Natural killer cell (primary cell): ENCODE data around the gene SLC6A20. TPM values are rescaled to one million over a fixed set of nuclear protein-coding genes. Genes with fewer than 3 reads are reported as not detected.

ENCODE experiments used
- ATAC-seq, 3 donors: fragments of 150-1000 bp in 2 of 3; fragments of 200-7000 bp in 1 of 3; cut with Tn5 transposase; 1 replicate in 1 of 3; 2 replicates in 2 of 3; pipeline ENCODE4 v1.10.0; 2021; ENCODE audit warnings: mild to moderate bottlenecking in 2 of 3, moderate library complexity in 2 of 3
- DNase-seq, 2 donors: peaks; one replicate each; pipeline versions ENCODE4 v3.0.0 to v3.0.0-alpha.2; 2013 to 2021; ENCODE audit warnings: mixed read lengths in 1 of 2
- H3K27ac ChIP-seq: one replicate; pipeline ENCODE4 v1.5.1; 2013; ENCODE audit warnings: mild to moderate bottlenecking, low read length
- H3K27me3 ChIP-seq: one replicate; pipeline ENCODE4 v1.6.1; 2013; ENCODE audit warnings: low read length; ENCODE audit not compliant: control insufficient read depth, insufficient read depth
- H3K36me3 ChIP-seq: one replicate; pipeline ENCODE4 v1.6.1; 2013; ENCODE audit warnings: low read length; ENCODE audit not compliant: control insufficient read depth, insufficient read depth
- H3K4me1 ChIP-seq: one replicate; pipeline ENCODE4 v1.6.1; 2013; ENCODE audit warnings: low read length; ENCODE audit not compliant: control insufficient read depth, insufficient read depth
- H3K4me3 ChIP-seq: one replicate; pipeline ENCODE4 v1.5.1; 2013; ENCODE audit warnings: low read length
- H3K9me3 ChIP-seq: one replicate; pipeline ENCODE4 v1.6.1; 2013; ENCODE audit warnings: low read length; ENCODE audit not compliant: control insufficient read depth, insufficient read depth
- H3K27ac Mint-ChIP-seq, 2 donors: one replicate each; pipeline ENCODE4 v1.8.0; 2022; ENCODE audit warnings: mild to moderate bottlenecking in 2 of 2, mixed read lengths in 2 of 2, moderate library complexity in 1 of 2
- H3K27me3 Mint-ChIP-seq, 2 donors: one replicate each; pipeline ENCODE4 v1.8.0; 2022; ENCODE audit warnings: low read depth in 2 of 2, mixed read lengths in 2 of 2
- H3K36me3 Mint-ChIP-seq: one replicate; pipeline ENCODE4 v1.8.0; 2022; ENCODE audit warnings: mixed read lengths
- H3K4me1 Mint-ChIP-seq, 2 donors: one replicate each; pipeline ENCODE4 v1.8.0; 2022; ENCODE audit warnings: mixed read lengths in 2 of 2
- H3K4me3 Mint-ChIP-seq: one replicate; pipeline ENCODE4 v1.8.0; 2022; ENCODE audit warnings: mild to moderate bottlenecking, moderate library complexity, mixed read lengths
- H3K9me3 Mint-ChIP-seq, 2 donors: one replicate each; pipeline ENCODE4 v1.8.0; 2022; ENCODE audit warnings: mixed read lengths in 2 of 2
- WGBS: methylation state at CpG from one replicate; pipeline ENCODE4 v1.1.7; 2013; ENCODE audit warnings: missing lambda C conversion rate; ENCODE audit not compliant: insufficient coverage; 5-methylcytosine and 5-hydroxymethylcytosine counted together
- intact Hi-C: fragments of 100-400 bp; cut with micrococcal nuclease; formaldehyde crosslinking; loops from one replicate; pipeline ENCODE4 v1.14.2; 2022
- total RNA-seq, 4 donors: library from RNA; stranded (reverse); fragments of 120-200 nt in 1 of 4; gene quantifications; one replicate each; pipeline versions ENCODE4 v1.2.3 to v1.2.4, GENCODE V29; 2013 to 2022
- TF ChIP-seq, protein P1 (sequence below): fragments of 200-600 bp; IDR thresholded peaks from one replicate; pipeline ENCODE4 v1.8.0; 2022; ENCODE audit warnings: antibody characterized with exemption

Gene SLC6A20
- total RNA-seq, 3 donors from 2014 or later (not counting 1 experiment from before 2014, with no cell fraction given), result 0.25 to 1.3 (median 0.70) TPM

DNA sequence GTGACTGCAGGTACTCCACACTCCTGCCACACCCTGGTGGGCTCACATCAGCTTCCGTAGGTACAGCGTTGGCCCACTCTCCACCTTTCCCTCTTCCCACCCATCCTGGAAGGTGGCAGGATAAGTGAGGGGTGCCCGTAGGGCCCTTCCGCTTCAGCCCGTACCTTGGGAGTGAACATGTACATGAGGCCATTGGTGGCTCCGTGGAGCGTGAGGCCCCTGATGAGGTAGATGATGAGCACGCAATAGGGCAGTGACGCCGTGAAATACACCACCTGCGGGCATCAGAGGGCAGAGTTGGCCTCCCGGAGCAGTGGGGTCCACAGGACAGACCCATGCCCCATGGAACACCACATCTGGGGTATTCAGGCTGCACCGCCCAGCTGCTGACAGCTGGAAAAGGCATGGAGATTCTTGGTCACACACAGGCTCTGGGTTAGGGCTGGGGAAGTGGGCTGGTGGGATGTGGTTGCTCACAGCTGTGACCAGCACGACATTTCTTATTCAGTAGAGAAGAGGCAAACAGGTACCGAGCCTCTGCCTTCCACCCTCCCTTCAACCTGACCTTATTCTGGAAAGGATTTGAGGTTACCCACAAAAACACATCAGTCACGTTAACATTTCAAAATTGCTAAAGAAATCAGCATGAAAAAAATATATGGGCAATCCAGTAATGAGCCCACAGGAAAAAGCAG is 23.8 kb downstream of the SLC6A20 start:
- Histone ChIP-seq H3K27ac (no peak overlapping the region), H3K36me3 (no peaks in the 10 kb centered on the region), H3K4me1 (peaks cover 8% of the 10 kb centered on the region), H3K9me3 (no peaks in the 10 kb centered on the region), H3K4me3 (no peak overlapping the region), H3K27me3 (peaks cover 5% of the 10 kb centered on the region)
- Mint-ChIP-seq H3K36me3 (no peaks in the 10 kb centered on the region), H3K27ac (no peak overlapping the region), H3K4me1 (peaks cover 5 to 13% of the 10 kb centered on the region in 2 donors), H3K4me3 (no peak overlapping the region), H3K9me3 (no peaks in the 10 kb centered on the region), H3K27me3 (peaks cover 3 to 27% of the 10 kb centered on the region in 2 donors)
- DNase-seq (peak in 1 of 2 donors; percentile 36), ATAC-seq (no peak)
- 74% methylated on average over 16 of the region's 16 CpGs for WGBS
- intact Hi-C loops, result no loop called here
- TF ChIP-seq, protein P1, sequence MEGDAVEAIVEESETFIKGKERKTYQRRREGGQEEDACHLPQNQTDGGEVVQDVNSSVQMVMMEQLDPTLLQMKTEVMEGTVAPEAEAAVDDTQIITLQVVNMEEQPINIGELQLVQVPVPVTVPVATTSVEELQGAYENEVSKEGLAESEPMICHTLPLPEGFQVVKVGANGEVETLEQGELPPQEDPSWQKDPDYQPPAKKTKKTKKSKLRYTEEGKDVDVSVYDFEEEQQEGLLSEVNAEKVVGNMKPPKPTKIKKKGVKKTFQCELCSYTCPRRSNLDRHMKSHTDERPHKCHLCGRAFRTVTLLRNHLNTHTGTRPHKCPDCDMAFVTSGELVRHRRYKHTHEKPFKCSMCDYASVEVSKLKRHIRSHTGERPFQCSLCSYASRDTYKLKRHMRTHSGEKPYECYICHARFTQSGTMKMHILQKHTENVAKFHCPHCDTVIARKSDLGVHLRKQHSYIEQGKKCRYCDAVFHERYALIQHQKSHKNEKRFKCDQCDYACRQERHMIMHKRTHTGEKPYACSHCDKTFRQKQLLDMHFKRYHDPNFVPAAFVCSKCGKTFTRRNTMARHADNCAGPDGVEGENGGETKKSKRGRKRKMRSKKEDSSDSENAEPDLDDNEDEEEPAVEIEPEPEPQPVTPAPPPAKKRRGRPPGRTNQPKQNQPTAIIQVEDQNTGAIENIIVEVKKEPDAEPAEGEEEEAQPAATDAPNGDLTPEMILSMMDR, result no peak

DNA sequence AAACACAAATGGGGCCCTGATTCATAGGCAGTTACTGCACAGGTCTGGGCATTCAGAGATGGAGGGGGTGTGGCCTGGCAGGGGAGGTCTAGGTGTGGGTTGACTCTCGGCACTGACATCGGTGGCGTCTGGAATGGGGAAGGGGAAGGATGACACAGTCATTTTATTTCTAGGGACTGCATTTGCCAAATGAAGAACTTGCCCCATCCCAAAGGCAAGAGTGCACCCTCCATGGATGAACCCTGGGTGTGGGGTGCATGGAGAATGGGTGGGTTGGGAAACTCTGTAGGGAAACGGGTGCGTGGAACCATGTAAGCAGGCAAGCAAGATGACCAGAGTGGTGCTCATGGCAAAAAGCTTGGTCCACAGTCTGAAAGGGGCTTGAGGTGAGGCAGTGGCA is 24.5 kb downstream of the SLC6A20 start:
- H3K4me3 ChIP-seq, result no peak overlapping the region
- TF ChIP-seq, protein P1, result no peak
- Mint-ChIP-seq H3K36me3 (no peaks in the 10 kb centered on the region), H3K27me3 (peaks cover 3 to 31% of the 10 kb centered on the region in 2 donors), H3K27ac (no peak overlapping the region), H3K9me3 (no peaks in the 10 kb centered on the region), H3K4me1 (peaks cover 5 to 13% of the 10 kb centered on the region in 2 donors), H3K4me3 (no peak overlapping the region)
- H3K27ac ChIP-seq, result no peak overlapping the region
- no peaks in the 10 kb centered on the region for H3K9me3 ChIP-seq
- DNase-seq, result no peak
- H3K36me3 ChIP-seq, result no peaks in the 10 kb centered on the region
- H3K27me3 ChIP-seq, result peaks cover 5% of the 10 kb centered on the region
- no peak for ATAC-seq
- WGBS, result 72% methylated on average over 5 of the region's 5 CpGs
- peaks cover 8% of the 10 kb centered on the region for H3K4me1 ChIP-seq
- intact Hi-C loops, result no loop called here

DNA sequence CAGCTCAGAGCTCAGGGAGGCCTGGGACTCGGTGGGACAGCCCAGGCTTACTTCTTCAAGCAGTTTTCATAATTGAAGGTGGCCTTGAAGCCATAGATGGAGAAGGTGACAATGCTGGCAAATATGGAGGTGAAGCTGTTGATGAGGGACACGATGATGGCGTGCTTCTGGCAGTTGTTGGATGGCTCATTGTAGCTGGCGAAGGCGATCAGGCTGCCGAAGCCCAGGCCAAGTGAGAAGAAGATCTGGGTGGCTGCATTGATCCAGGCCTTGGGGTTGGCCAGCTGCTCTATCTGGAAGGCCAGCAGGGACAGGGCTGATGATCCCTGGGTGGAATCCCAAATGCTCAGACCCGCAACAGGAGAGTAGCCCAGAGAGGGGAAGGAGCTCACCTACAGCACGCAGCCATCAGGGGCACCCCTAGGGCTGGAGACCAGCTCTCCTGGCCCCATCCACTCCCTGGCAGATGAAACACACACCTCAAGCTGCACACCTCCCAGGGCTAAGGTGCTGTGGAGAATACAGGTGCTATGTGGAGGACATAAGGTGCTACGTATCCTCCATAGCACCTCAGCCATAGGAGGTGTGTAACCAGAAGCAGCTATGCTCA is 25.1 kb downstream of the SLC6A20 start:
- ATAC-seq (no peak), DNase-seq (no peak)
- Histone ChIP-seq H3K27ac (no peak overlapping the region), H3K36me3 (no peaks in the 10 kb centered on the region), H3K4me3 (no peak overlapping the region), H3K27me3 (peaks cover 5% of the 10 kb centered on the region), H3K4me1 (peaks cover 8% of the 10 kb centered on the region), H3K9me3 (no peaks in the 10 kb centered on the region)
- TF ChIP-seq, protein P1, result no peak
- H3K36me3 Mint-ChIP-seq, result no peaks in the 10 kb centered on the region
- H3K27ac Mint-ChIP-seq, result no peak overlapping the region
- H3K4me3 Mint-ChIP-seq, result no peak overlapping the region
- peaks cover 5 to 13% of the 10 kb centered on the region in 2 donors for H3K4me1 Mint-ChIP-seq
- WGBS, result 96% methylated on average over 8 of the region's 9 CpGs
- H3K9me3 Mint-ChIP-seq, result no peaks in the 10 kb centered on the region
- intact Hi-C loops, result no loop called here
- H3K27me3 Mint-ChIP-seq, result peaks cover 3 to 31% of the 10 kb centered on the region in 2 donors
